DND-41 (cell line): Measurements from ENCODE around the gene KPNA1.

Source experiments
- ATAC-seq: fragments of 200-7000 bp; cut with Tn5 transposase; 3 replicates; pipeline ENCODE4 v1.9.1; 2021; ENCODE audit warnings: low read depth; ENCODE audit not compliant: insufficient read depth
- DNase-seq: peaks from one replicate; pipeline ENCODE4 v3.0.0-alpha.2; 2020
- H2AFZ ChIP-seq: 2 replicates; pipeline ENCODE4 v1.6.0; 2012; ENCODE audit warnings: low read depth, low read length
- H3K27ac ChIP-seq: 2 replicates; pipeline ENCODE4 v1.5.1; 2012; ENCODE audit warnings: low read length, inconsistent platforms
- H3K27me3 ChIP-seq: fragments of 200-600 bp; sonication (generic); 2 replicates; pipeline ENCODE4 v1.6.0; 2012; ENCODE audit warnings: low read length, mild to moderate bottlenecking, inconsistent platforms; ENCODE audit not compliant: insufficient read depth, poor library complexity
- H3K36me3 ChIP-seq: 2 replicates; pipeline ENCODE4 v1.5.1; 2012; ENCODE audit warnings: low read length, inconsistent platforms; ENCODE audit not compliant: insufficient read depth
- H3K4me1 ChIP-seq: 2 replicates; pipeline ENCODE4 v1.5.1; 2012; ENCODE audit warnings: mild to moderate bottlenecking, low read length; ENCODE audit not compliant: insufficient read depth
- H3K4me2 ChIP-seq: 2 replicates; pipeline ENCODE4 v1.6.0; 2012; ENCODE audit warnings: mild to moderate bottlenecking, moderate library complexity, low read length, inconsistent platforms; ENCODE audit not compliant: insufficient read depth
- H3K4me3 ChIP-seq, 2 experiments: fragments of 200-600 bp in 1 of 2; shearing (Covaris generic) in 1 of 2; 2 replicates each; pipeline ENCODE4 v1.5.1; 2012 to 2016; ENCODE audit warnings: inconsistent platforms in 2 of 2, low read length in 2 of 2, mild to moderate bottlenecking in 2 of 2, low read depth in 1 of 2, moderate library complexity in 1 of 2
- H3K79me2 ChIP-seq: 2 replicates; pipeline ENCODE4 v1.6.0; 2012; ENCODE audit warnings: low read length, inconsistent platforms; ENCODE audit not compliant: insufficient read depth
- H3K9ac ChIP-seq: 2 replicates; pipeline ENCODE4 v1.6.0; 2012; ENCODE audit warnings: low read depth, mild to moderate bottlenecking, inconsistent platforms, low read length, moderate library complexity
- H3K9me3 ChIP-seq: 2 replicates; pipeline ENCODE4 v1.5.1; 2012; ENCODE audit warnings: low read length, moderate library complexity, mild to moderate bottlenecking, inconsistent platforms; ENCODE audit not compliant: insufficient read depth, severe bottlenecking
- H4K20me1 ChIP-seq: 2 replicates; pipeline ENCODE4 v1.6.0; 2012; ENCODE audit warnings: low read length; ENCODE audit not compliant: insufficient read depth
- EZH2 ChIP-seq: IDR thresholded peaks from 3 replicates; pipeline ENCODE4 v1.6.1; 2012; ENCODE audit warnings: borderline replicate concordance, low read depth, mild to moderate bottlenecking, moderate library complexity, low read length, inconsistent platforms; ENCODE audit not compliant: severe bottlenecking
- TF ChIP-seq, protein P1 (sequence below): IDR thresholded peaks from 2 replicates; pipeline ENCODE4 v1.5.1; 2012; ENCODE audit warnings: borderline replicate concordance, low read length, moderate library complexity, mild to moderate bottlenecking; ENCODE audit not compliant: poor library complexity, severe bottlenecking; ENCODE audit errors: extremely low read depth

The KPNA1 gene

DNA sequence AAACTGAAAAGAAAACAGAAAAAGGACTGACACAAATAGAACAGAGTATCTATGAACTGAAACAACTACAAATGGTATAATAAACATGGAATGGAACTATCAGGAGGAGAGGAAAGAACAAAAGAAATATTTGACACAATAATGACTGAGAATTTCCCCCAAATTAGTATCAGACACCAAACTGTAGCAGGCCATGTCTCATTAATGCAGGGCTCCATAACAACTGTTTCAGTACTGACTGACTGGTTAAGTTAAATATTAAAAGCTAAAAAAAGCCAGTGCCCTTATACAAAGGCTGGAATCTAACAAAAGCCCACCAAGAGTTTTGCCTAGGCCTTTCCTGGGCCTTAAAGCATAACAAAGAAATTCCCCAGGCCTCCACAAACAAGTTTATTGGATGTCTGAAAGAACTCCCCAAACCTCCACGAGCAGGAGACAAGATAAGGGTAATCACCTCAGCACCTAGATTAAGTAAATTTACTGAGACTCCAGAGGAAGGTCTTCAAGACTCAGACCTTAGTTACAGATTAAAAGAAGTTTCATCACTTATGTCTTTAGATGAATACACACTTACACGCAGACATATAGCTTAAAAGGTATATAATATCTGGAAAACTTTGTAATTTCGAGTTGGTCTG is 45.7 kb downstream of the KPNA1 start:
- ATAC-seq (no peak), DNase-seq (no peak)
- H3K4me2 ChIP-seq, result no peak overlapping the region
- H3K4me1 ChIP-seq, result peaks cover 3% of the 10 kb centered on the region; the same call in 1 of the 2 replicates
- H3K79me2 ChIP-seq, result peaks cover 72% of the 10 kb centered on the region
- H2AFZ ChIP-seq, result no peak overlapping the region
- H3K9ac ChIP-seq, result no peak overlapping the region
- peaks cover 35% of the 10 kb centered on the region for H3K36me3 ChIP-seq
- no peaks in the 10 kb centered on the region for H3K9me3 ChIP-seq
- no peak overlapping the region for H3K27ac ChIP-seq
- H3K27me3 ChIP-seq, result no peaks in the 10 kb centered on the region
- no peak for TF ChIP-seq EZH2
- TF ChIP-seq, protein P1, sequence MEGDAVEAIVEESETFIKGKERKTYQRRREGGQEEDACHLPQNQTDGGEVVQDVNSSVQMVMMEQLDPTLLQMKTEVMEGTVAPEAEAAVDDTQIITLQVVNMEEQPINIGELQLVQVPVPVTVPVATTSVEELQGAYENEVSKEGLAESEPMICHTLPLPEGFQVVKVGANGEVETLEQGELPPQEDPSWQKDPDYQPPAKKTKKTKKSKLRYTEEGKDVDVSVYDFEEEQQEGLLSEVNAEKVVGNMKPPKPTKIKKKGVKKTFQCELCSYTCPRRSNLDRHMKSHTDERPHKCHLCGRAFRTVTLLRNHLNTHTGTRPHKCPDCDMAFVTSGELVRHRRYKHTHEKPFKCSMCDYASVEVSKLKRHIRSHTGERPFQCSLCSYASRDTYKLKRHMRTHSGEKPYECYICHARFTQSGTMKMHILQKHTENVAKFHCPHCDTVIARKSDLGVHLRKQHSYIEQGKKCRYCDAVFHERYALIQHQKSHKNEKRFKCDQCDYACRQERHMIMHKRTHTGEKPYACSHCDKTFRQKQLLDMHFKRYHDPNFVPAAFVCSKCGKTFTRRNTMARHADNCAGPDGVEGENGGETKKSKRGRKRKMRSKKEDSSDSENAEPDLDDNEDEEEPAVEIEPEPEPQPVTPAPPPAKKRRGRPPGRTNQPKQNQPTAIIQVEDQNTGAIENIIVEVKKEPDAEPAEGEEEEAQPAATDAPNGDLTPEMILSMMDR, result no peak
- peaks cover 39% of the 10 kb centered on the region for H4K20me1 ChIP-seq
- H3K4me3 ChIP-seq, result no peak overlapping the region

DNA sequence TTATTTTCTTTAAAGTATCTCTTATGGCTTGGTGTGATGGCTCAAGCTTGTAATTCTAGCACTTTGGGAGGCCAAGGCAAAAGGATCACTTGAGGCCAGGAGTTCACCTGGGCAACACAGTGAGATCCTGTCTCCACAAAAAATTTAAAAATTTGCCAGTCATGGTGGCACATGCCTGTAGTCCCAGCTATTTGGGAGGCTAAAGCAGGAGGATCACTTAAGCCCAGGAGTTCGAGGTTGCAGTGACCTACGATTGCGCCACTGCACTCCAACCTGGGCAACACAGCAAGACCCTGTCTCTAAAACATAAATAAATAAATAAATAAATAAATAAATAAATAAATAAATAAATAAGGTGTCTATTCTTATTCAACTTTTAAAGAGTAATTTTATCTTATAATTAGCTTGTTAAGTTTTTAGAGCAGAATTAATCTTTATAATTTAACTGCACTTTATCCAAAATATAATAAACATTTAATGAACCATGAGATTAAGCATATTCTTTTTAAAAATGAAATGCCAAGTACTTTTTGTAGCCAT is 48.0 kb downstream of the KPNA1 start:
- TF ChIP-seq EZH2, result no peak
- TF ChIP-seq, protein P1, result no peak
- ATAC-seq, result no peak
- H2AFZ ChIP-seq, result no peak overlapping the region
- no peak overlapping the region for H3K9ac ChIP-seq
- no peak overlapping the region for H3K4me2 ChIP-seq
- no peak overlapping the region for H3K27ac ChIP-seq
- H4K20me1 ChIP-seq, result peaks cover 33% of the 10 kb centered on the region
- DNase-seq, result no peak
- H3K4me3 ChIP-seq, result no peak overlapping the region
- peaks cover 56% of the 10 kb centered on the region for H3K36me3 ChIP-seq
- peaks cover 50% of the 10 kb centered on the region for H3K79me2 ChIP-seq
- no peaks in the 10 kb centered on the region for H3K4me1 ChIP-seq
- no peaks in the 10 kb centered on the region for H3K9me3 ChIP-seq
- no peaks in the 10 kb centered on the region for H3K27me3 ChIP-seq

DNA sequence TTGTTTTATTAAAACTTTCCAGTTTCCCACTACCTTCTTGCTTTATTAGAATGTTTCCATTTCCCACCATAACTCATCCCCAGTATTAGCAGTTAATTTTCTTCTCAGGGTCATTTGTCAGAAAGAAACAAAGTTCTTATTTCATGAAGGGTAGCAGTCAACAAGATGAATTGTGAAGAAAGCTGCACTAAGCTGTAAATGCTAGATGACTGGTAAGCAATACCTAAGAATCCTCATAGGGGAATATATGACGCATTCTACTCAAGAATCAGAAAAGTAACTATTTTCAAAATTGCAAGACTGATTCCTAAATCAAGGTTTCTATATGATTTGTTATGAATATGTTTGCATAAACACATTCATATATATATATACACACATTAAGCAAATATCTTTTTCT is 50.1 kb downstream of the KPNA1 start:
- peaks cover 23% of the 10 kb centered on the region; the same call in 1 of the 2 replicates for H4K20me1 ChIP-seq
- TF ChIP-seq, protein P1, result no peak
- TF ChIP-seq EZH2, result no peak

More for the DNA sequence above, 50.1 kb downstream of the KPNA1 start:
- no peaks in the 10 kb centered on the region for H3K9me3 ChIP-seq
- no peaks in the 10 kb centered on the region for H3K27me3 ChIP-seq
- peaks cover 74% of the 10 kb centered on the region for H3K36me3 ChIP-seq
- H3K9ac ChIP-seq, result no peak overlapping the region
- H2AFZ ChIP-seq, result no peak overlapping the region
- no peak overlapping the region for H3K27ac ChIP-seq
- peaks cover 30% of the 10 kb centered on the region for H3K79me2 ChIP-seq
- H3K4me2 ChIP-seq, result no peak overlapping the region
- H3K4me1 ChIP-seq, result no peaks in the 10 kb centered on the region
- ATAC-seq (no peak), DNase-seq (no peak)
- H3K4me3 ChIP-seq, result no peak overlapping the region
